Inflammatory macrophage (primary cell): ENCODE measurements around the gene DNAAF3.

Source experiments
- DNase-seq, 2 donors: peaks; one replicate each; pipeline ENCODE4 v3.0.0-alpha.2; 2020 to 2022

DNAAF3 gene

DNA sequence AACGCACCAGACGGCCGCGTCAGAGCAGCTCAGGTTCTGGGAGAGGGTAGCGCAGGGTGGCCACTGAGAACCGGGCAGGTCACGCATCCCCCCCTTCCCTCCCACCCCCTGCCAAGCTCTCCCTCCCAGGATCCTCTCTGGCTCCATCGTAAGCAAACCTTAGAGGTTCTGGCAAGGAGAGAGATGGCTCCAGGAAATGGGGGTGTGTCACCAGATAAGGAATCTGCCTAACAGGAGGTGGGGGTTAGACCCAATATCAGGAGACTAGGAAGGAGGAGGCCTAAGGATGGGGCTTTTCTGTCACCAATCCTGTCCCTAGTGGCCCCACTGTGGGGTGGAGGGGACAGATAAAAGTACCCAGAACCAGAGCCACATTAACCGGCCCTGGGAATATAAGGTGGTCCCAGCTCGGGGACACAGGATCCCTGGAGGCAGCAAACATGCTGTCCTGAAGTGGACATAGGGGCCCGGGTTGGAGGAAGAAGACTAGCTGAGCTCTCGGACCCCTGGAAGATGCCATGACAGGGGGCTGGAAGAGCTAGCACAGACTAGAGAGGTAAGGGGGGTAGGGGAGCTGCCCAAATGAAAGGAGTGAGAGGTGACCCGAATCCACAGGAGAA lies 50.9 kb downstream of the DNAAF3 start:
- no peak for DNase-seq

DNA sequence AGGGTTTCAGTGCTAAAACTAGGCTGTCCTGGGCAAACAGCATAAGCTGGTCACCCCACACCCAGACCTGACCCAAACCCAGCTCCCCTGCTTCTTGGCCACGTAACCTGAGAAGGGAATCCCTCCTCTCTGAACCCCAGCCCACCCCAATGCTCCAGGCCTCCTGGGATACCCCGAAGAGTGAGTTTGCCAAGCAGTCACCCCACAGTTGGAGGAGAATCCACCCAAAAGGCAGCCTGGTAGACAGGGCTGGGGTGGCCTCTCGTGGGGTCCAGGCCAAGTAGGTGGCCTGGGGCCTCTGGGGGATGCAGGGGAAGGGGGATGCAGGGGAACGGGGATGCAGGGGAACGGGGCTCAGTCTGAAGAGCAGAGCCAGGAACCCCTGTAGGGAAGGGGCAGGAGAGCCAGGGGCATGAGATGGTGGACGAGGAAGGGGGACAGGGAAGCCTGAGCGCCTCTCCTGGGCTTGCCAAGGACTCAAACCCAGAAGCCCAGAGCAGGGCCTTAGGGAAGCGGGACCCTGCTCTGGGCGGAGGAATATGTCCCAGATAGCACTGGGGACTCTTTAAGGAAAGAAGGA lies 51.8 kb downstream of the DNAAF3 start:
- DNase-seq: no peak

DNA sequence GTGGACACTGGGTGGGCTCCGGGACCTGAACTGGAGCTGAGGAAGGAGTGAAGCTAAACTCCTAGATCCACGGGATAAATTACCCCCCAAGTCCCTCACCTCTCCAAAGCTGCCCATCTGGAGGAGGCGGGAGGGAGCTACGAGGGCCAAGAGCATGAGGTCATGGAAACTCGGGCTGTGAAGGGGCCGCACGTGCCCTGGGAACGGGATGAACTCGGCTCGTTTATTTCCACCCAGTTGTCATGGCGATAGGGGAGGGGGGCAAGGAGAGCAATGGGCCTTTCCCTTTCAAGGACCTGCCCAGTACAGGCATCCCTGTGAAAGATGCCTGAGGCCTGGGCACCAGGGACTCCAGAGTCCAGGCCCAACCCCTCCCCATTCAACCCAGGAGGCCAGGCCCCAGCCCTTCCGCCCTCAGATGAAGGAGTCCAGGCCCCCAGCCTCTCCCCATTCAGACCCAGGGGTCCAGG lies 52.8 kb downstream of the DNAAF3 start:
- no peak for DNase-seq

DNA sequence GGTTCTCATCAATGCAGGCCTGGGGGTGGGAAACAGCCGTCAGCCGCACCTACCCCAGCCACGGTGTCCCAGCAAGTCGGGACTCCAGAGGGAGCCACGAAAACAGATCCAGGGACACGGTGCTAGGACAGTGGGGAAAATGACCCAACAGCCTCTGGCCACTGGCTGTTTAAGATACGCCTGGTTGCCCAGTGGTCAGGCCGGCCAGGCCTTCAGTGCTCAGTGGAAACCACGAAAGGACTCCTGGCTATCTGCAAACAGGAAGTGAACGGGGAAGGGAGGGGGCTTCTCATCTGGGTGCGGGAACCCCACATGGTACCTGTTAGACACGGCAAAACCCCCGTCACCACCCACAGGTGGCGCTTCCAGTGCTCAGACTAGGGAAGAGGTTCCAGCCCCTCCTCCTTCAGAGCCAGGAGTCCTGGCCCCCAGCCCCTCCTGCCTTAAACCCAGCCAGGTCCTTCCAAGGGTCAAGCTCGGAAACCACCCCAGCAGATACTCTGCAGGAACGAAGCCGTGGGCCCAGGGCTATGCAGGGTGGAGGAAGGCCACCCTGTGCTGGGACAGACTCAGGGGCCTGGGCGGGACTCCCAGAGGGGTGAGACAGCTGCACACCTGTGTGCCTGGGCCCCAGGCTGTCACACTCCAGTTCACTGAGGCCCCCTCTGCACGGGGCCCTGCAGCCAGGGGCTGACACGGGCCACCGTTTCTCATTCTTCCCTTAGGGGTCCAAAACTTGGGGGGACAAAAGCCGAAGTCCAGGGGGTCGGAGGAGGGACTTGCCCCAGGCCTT lies 53.4 kb downstream of the DNAAF3 start:
- no peak for DNase-seq

DNA sequence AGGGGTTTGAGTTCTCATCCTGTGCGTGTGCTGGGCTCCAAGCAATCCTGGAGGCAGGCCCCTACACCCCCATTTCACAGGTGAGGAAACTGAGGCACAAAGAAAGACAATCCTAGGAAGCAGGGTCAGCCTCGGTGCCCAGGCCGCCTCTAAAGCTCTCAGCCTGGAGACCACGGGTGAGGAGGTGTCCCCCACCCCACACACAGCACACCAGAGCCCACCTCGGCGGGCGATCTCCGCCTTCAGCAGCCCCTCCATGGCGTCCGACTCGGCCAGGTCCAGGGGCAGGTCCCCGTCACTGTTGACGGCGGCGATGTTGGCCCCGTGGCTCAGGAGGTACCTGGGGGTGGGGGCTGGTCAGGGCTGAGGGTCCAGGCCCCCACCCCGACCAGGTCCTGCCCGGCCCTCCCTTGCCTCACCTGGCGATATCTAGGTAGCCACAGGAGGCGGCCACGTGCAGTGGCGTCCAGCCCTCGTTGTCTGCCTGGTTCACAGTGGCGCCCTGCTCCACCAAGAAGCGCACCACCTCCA lies 54.1 kb downstream of the DNAAF3 start:
- no peak for DNase-seq

DNA sequence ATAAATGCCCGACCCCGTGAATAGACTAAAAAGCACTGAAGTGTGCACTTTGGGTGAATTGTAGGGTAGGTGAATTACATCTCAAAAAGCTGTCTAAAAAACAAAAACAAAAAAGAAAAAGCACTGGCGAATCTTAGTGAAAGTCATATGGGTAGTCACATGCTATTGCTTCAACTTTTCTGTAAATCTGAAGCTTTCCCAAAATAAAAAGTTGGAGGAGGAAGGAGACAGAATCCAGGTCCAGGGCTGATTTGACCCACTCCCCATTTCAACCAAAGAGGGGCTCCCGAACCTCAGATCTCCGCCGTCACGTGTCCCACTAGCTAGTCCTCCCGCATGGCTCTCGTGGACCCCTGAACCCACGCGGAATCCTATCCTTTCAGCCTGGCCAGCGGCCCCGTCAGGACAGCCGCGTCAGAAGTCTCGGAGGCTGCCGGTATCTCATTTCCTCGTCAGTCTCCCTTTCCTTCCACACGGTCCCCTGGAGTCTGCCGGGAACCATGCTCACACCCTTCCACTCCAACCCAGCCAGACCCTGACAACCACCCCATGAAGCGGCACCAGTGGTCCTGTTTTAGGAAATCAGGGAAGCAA lies 55.1 kb downstream of the DNAAF3 start:
- no peak for DNase-seq

DNA sequence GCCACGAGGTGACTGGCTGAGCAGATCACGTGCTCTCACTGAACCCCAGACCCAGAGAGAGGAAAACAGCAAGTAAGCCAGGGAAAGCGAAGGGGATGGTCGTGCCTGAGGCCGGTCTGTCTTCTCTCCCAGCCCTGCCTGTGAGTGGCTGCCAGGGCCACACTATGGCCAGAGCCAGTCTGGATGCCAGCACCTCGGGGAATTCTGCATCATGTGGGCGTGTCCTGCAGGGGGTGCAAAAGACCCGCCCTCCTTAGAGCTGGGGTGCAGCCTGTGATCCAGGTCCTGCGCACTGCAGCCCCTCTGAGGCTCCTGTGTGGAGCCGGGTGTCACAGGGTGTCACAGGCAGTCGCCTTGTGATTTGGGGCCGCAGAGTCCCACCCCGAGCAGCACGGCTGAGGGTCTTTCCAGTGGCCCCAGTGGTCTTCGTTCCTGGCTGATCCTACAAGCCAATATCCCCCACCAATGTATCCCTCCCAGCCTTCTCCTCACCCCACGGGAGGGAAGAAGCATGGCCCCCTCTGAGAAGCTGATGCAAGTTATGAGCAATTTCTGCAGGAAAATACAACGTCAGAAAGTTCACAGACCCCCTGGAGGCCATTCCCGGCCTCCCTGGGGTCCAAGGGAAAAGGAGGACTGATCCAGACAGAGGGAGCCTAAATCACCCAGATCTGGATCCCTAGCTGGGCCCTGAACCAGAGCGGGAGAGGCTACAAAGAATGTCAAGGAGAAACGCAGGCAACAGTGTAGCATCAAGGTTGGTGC lies 56.7 kb downstream of the DNAAF3 start:
- DNase-seq: no peak
